ENCODE measurements around the gene SNX5. TPM values are rescaled to one million over a fixed set of nuclear protein-coding genes. Genes with fewer than 3 reads are reported as not detected.
A peak's percentile ranks its signal among the peaks of the same experiment; 100 is the strongest.

SNX5 gene
- total RNA-seq, 2 experiments from 2014 or later = 58.3 to 60.3 TPM

DNA sequence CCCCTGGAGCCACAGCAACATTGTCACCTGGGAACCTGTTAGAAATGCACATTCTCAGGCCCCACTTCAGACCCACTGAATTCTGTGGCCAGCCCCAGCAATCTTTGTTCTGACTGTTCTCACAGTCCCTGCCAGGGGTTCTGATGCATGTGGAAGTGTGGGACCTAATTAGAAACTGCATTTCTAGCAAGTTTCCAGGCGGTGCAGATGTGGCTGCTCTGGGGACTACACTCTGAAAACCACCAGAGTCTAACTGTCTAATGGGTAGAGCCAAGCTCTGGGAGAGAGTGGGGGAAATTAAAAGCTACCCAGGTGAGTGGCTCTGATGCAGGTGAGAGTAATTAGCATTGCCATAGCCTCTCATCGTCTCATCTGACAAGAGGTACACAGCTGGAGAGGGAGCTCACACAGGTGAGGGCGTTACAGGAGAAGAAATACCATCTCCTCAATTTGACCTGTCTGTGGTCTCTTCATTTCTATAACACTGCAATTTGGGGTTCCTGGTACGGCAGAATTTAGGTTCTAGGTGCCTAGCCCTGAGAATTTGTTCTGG, 66.0 kb downstream of the SNX5 start:
- intact Hi-C loops (cut with DNase I, micrococcal nuclease) = no loop called here
- POLR2A ChIA-PET = no interaction called here
- peaks cover 5% of the 10 kb centered on the region for H3K27me3 Mint-ChIP-seq

DNA sequence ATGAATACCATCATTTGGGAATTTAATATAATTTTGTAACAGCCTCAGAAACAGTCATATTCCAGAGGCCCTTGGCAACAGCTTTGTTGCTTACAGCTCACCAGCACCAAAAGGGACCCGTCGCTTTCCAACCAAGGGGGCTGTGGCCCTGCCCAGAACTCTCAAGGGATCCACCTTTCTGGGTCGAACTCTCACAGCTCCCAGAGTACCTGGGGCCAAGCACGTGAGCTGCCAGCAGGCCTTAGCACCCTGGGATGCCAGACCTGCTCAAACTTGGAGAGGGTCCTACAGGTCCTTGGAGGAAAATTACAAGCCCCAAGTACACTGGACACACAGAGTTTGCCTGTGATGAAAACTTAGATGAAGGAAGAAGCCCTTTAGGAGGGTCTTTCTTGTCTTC, 66.6 kb downstream of the SNX5 start:
- H3K27ac ChIP-seq (ENCODE audit: low read depth in 1 of 2, low read length in 2 of 2) = no peak overlapping the region
- TF ChIP-seq CTCF (IDR thresholded peaks at IDR 0.05) = no peak
- intact Hi-C loops (cut with DNase I, micrococcal nuclease) = no loop called here
- H3K27me3 Mint-ChIP-seq = peaks cover 10% of the 10 kb centered on the region
- H3K36me3 Mint-ChIP-seq (ENCODE audit: low read depth) = no peaks in the 10 kb centered on the region
- no peaks in the 10 kb centered on the region for H3K9me3 Mint-ChIP-seq
- peaks cover 0 to 4% of the 10 kb centered on the region in 2 experiments for H3K27me3 ChIP-seq (ENCODE audit: control insufficient read depth in 1 of 2, insufficient read depth in 2 of 2, low read length in 2 of 2)
- no peaks in the 10 kb centered on the region for H3K9me3 ChIP-seq (ENCODE audit: control insufficient read depth in 1 of 2, insufficient read depth in 1 of 2, low read length in 2 of 2)
- no peaks in the 10 kb centered on the region for H3K4me1 Mint-ChIP-seq (ENCODE audit: low read depth)
- no peaks in the 10 kb centered on the region for H3K4me1 ChIP-seq (ENCODE audit: insufficient read depth, low read length)
- CTCF ChIA-PET = no interaction called here
- no peak overlapping the region for H3K4me3 ChIP-seq (ENCODE audit: low read length)
- DNase-seq = no peak
- no peak overlapping the region for H3K4me3 Mint-ChIP-seq
- H3K36me3 ChIP-seq (ENCODE audit: insufficient read depth, low read length) = no peaks in the 10 kb centered on the region
- no peak overlapping the region for H3K27ac Mint-ChIP-seq
- no peak for ATAC-seq (ENCODE audit: poor library complexity)
- POLR2A ChIA-PET = no interaction called here

More for the DNA sequence above, 66.0 kb downstream of the SNX5 start:
- Mint-ChIP-seq H3K36me3 (ENCODE audit: low read depth) (no peaks in the 10 kb centered on the region), H3K4me3 (no peak overlapping the region), H3K9me3 (no peaks in the 10 kb centered on the region), H3K4me1 (ENCODE audit: low read depth) (no peaks in the 10 kb centered on the region), H3K27ac (no peak overlapping the region)
- Histone ChIP-seq H3K27ac (ENCODE audit: low read depth in 1 of 2, low read length in 2 of 2) (no peak overlapping the region), H3K4me3 (ENCODE audit: low read length) (no peak overlapping the region), H3K27me3 (ENCODE audit: control insufficient read depth in 1 of 2, insufficient read depth in 2 of 2, low read length in 2 of 2) (peaks cover 0 to 4% of the 10 kb centered on the region in 2 experiments), H3K4me1 (ENCODE audit: insufficient read depth, low read length) (no peaks in the 10 kb centered on the region), H3K9me3 (ENCODE audit: control insufficient read depth in 1 of 2, insufficient read depth in 1 of 2, low read length in 2 of 2) (no peaks in the 10 kb centered on the region), H3K36me3 (ENCODE audit: insufficient read depth, low read length) (no peaks in the 10 kb centered on the region)
- CTCF ChIA-PET = no interaction called here
- DNase-seq (no peak), ATAC-seq (ENCODE audit: poor library complexity) (no peak)
- TF ChIP-seq CTCF (IDR thresholded peaks at IDR 0.05) = no peak

DNA sequence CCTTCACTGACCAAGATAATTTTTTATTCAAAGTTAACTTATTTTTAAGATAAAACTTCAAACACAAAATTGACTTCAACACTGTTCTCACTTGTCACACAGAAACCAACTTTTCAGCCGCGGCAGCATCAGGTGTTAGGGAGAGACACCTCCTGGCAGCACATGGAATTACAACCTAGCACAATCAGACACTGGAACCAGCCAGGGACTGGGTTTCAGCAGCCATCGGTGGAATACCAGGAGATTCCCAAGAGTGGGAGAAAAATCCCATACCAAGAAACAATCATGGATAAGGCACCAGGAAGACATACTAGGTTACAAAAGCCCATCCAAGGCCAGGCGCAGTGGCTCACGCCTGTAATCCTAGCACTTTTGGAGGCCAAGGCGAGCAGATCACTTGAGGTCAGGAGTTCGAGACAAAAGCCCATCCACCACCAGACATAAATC, 70.0 kb downstream of the SNX5 start:
- ATAC-seq (ENCODE audit: poor library complexity) (peak; percentile 89), DNase-seq (peak; percentile 39 to 80 (median 54))
- TF ChIP-seq CTCF (IDR thresholded peaks at IDR 0.05) = peak; percentile 95
- Mint-ChIP-seq H3K9me3 (no peaks in the 10 kb centered on the region), H3K27me3 (peaks cover 27% of the 10 kb centered on the region), H3K4me1 (ENCODE audit: low read depth) (peaks cover 11% of the 10 kb centered on the region), H3K27ac (no peak overlapping the region), H3K36me3 (ENCODE audit: low read depth) (no peaks in the 10 kb centered on the region), H3K4me3 (no peak overlapping the region)
- intact Hi-C loops (cut with DNase I, micrococcal nuclease) = loop anchor here (1.0 to 10.0 kb wide), 8 partner anchors 98 to 1094 kb away; partner anchors contain the start of gene RRBP1 (in 1 of the 2)
- CTCF ChIA-PET = interaction anchor here (1.0 to 1.7 kb wide), 2 partner anchors 362 to 393 kb away, joined by 4 to 5 read pairs; no protein-coding TSS in a partner anchor
- no peaks in the 10 kb centered on the region for H3K36me3 ChIP-seq (ENCODE audit: insufficient read depth, low read length)
- no peak overlapping the region for H3K27ac ChIP-seq (ENCODE audit: low read depth in 1 of 2, low read length in 2 of 2)
- H3K9me3 ChIP-seq (ENCODE audit: control insufficient read depth in 1 of 2, insufficient read depth in 1 of 2, low read length in 2 of 2) = no peaks in the 10 kb centered on the region
- POLR2A ChIA-PET = interaction anchor here (1.1 to 1.4 kb wide), 2 partner anchors 216 to 288 kb away, joined by 3 to 6 read pairs; partner anchors contain the start of gene RRBP1
- H3K27me3 ChIP-seq (ENCODE audit: control insufficient read depth in 1 of 2, insufficient read depth in 2 of 2, low read length in 2 of 2) = peaks cover 0 to 10% of the 10 kb centered on the region in 2 experiments
- no peak overlapping the region for H3K4me3 ChIP-seq (ENCODE audit: low read length)
- peaks cover 10% of the 10 kb centered on the region for H3K4me1 ChIP-seq (ENCODE audit: insufficient read depth, low read length)
